Mucosa of gallbladder (tissue), 1 donor: ENCODE data around the gene TCERG1L. TPM values are rescaled to one million over a fixed set of nuclear protein-coding genes. Genes with fewer than 3 reads are reported as not detected.

Experiments
- DNase-seq: peaks from one replicate; pipeline ENCODE4 v3.0.0-alpha.2; 2020; ENCODE audit warnings: low spot score
- total RNA-seq: library from RNA; stranded (reverse); gene quantifications from one replicate; pipeline ENCODE4 v1.2.1, GENCODE V29; 2021
- donor health status: DM: no; HTN: no; CAD: no.

Gene TCERG1L
- total RNA-seq, 1 donor from 2014 or later, result not detected

GRCh38 chr10:131207584-131208532 lies 103.7 kb downstream of the TCERG1L start:
- DNase-seq, result no peak

GRCh38 chr10:131207176-131207575 lies 104.3 kb downstream of the TCERG1L start:
- no peak for DNase-seq

GRCh38 chr10:131206111-131206995 lies 105.2 kb downstream of the TCERG1L start:
- no peak for DNase-seq

GRCh38 chr10:131205556-131205955 lies 106.0 kb downstream of the TCERG1L start:
- no peak for DNase-seq

- DNase-seq, result no peak
Measured at GRCh38 chr10:131204406-131205152, 106.9 kb downstream of the TCERG1L start.

- DNase-seq, result no peak
Measured at GRCh38 chr10:131203456-131204357, 107.8 kb downstream of the TCERG1L start.

GRCh38 chr10:131202990-131203389 lies 108.5 kb downstream of the TCERG1L start:
- no peak for DNase-seq

- DNase-seq, result no peak
Measured at GRCh38 chr10:131201741-131202515, 109.6 kb downstream of the TCERG1L start.

GRCh38 chr10:131200856-131201470 lies 110.6 kb downstream of the TCERG1L start:
- no peak for DNase-seq

GRCh38 chr10:131199646-131200045 lies 111.9 kb downstream of the TCERG1L start:
- DNase-seq, result no peak

GRCh38 chr10:131198843-131199242 lies 112.7 kb downstream of the TCERG1L start:
- DNase-seq, result no peak

GRCh38 chr10:131198401-131198800 lies 113.1 kb downstream of the TCERG1L start:
- no peak for DNase-seq

GRCh38 chr10:131196176-131196885 lies 115.2 kb downstream of the TCERG1L start:
- DNase-seq, result no peak

GRCh38 chr10:131195558-131196159 lies 115.9 kb downstream of the TCERG1L start:
- DNase-seq, result no peak

- DNase-seq, result no peak
Measured at GRCh38 chr10:131195116-131195515, 116.4 kb downstream of the TCERG1L start.

- DNase-seq, result no peak
Measured at GRCh38 chr10:131193923-131194322, 117.6 kb downstream of the TCERG1L start.

- DNase-seq, result no peak
Measured at GRCh38 chr10:131188494-131188893, 123.0 kb downstream of the TCERG1L start.

- no peak for DNase-seq
Measured at GRCh38 chr10:131187926-131188325, 123.6 kb downstream of the TCERG1L start.
